Measurements from ENCODE around the gene SIAH3.

GRCh38 chr13:45876781-45877180 lies 25.2 kb upstream of the SIAH3 start:
- TF ChIP-seq CTCF (optimal IDR thresholded peaks at IDR 0.05 in 1 of 3, IDR thresholded peaks at IDR 0.05 in 1 of 3, conservative IDR thresholded peaks at IDR 0.05 in 1 of 3; ENCODE audit: extremely low read depth in 1 of 3, insufficient read depth in 2 of 3, low read length in 3 of 3), result no peak
- TF ChIP-seq EZH2 (IDR thresholded peaks at IDR 0.05; ENCODE audit: low read length), result no peak
